NK-92 (cell line): ENCODE data around the gene CCDC93.
"Not testable (repeated sequence)": the region's sequence is repeated elsewhere in the genome, so short reads cannot be mapped to it uniquely, and the experiment has no call there.

Source experiments
- DNase-seq: peaks from one replicate; lab custom pipeline; 2025; ENCODE audit not compliant: unreplicated experiment; lab: John Stamatoyannopoulos, UW

CCDC93 gene

DNA sequence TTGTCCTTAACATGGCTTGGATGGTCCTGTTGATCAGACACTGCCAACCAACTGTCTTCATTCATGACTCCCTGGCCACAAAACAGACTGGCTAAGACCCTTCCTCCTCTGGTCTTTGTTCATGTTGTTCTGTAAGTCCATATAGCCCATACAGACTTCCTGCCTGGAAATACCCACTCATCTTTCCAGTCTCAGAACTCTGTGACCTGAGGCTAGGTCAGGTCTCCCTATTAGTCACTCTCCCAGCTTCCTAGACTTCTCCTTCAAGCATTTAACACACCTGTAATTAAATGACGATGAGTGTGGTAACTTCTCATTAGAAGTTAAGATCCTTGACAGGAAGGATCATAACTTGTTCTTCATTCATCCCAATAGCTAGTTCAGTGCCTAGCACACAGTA is 56.3 kb downstream of the CCDC93 start:
- no peak for DNase-seq

DNA sequence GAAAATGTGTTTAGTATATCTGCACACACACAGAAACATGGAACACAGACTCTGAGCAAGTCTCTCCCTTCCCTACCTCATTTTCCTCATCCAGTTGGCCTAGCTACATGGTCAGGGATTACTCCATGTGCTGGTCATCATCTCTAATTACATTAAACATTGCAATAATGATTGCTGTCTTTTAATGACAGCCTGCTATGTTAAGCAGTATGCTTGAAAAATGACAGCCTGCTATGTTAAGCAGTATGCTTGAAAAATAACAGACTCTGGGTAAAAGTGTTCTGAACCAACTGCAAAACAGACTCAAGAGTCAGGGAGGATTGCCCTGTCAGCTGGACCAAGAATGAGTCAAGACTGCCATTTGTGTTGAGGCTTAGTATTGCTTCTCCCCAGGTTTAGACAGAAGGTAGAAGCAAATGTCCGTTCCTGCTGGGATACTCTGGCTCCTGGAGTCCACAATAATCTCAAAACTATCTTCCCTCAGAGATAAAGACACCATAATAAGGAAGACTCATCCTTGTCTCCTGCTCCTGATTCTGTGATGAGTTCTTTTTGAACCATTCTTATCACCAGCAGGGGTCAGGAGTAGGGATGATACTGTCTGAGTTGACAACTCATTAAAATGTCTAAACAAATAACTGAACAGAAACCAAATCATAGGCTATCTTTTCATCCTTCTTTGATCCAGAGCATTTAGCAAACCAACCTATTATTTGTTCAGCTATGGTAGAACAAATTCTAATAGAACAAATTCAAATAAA is 57.7 kb downstream of the CCDC93 start:
- no peak for DNase-seq

DNA sequence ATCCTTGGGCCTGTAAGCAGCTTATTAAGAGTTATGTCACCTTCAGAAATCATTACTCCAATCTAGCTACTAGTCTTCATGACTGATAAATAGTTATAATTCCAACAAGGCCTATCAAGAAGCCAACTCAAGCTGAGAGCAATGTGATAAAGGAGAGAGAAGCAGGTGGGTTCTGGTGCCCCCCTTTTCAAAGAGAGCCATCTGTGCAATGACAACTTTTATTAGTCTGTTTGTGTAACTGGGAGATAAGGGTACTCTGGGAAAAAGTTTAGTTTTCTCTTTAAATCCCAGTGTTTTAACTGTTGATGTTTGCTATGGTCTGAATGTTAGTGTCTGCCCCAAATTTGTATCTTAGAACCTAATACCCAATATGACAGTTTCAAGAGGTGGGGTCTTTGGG is 60.6 kb downstream of the CCDC93 start:
- no peak for DNase-seq

DNA sequence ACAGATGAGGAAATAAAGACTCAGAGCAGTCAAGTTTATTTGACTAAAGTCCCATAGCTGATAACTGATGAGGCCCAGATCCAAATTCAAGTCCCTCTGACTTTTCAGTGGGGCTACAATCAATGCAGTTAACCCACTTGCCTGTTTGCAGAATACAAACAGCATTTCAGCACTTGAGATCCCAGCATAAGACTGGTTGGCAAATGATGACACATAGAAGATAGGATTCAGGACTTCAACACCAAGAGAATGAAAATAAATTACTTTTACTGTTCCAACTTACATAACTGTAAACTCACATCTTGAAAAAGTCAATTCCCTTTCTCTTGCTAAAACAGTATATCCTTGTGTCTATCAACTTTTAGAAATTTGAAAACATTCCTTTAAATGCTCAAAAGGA is 61.2 kb downstream of the CCDC93 start:
- DNase-seq: no peak

DNA sequence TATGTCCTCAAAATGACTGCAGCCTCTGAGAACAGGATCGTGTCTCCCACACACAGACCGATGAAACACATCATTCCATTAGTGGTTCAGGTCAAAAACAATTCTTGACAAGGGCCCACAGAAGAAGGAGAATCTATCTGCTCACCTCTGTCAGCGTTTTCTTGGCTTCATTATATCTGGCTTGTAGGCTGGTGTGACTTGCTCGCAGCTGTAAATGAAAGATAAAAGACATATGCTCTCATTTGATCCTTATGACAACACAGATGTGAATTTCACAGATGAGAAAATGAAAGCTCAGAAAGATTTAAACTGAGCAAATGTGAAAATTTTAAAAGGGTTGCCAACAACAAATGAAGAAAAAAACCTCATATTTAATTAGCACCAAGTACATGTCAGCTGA is 61.6 kb downstream of the CCDC93 start:
- no peak for DNase-seq

DNA sequence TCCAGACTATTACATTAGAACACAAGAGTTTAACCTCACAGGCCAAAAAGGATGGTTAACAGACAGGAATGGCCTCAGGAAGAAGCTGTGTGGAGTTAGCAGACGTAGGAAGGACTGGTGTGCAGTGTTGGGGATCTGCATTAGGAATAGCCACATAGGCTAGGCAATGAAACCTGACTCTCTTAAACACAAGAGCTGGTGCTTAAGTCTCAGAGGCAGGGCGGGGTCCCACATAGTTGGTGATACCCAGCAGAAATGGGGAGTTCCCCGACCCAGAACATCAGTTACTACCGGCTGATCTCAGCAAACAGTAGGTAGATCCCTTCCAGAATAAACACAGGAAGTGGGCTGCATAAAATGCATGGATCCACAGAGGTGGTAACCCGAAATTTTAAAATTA is 64.1 kb downstream of the CCDC93 start:
- DNase-seq: no peak

DNA sequence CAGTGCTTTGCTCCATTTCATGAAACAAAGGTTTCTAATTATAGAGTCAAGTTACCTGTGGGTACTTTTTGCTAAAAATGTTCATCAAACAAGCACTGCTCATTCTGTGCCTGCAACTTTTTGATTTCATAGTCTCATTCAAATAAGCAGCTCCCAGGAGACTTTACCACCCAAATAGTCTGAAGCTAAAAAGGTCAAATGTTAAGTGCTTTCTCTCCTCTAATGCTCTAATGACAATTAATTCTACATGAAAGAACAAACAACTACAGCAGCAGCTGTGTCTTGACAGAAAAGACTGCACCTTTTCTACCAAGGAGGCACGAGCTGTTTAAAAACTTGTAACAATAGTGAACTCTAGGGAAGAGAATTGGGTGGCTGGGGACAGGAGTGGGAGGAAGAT is 65.3 kb downstream of the CCDC93 start:
- no peak for DNase-seq

DNA sequence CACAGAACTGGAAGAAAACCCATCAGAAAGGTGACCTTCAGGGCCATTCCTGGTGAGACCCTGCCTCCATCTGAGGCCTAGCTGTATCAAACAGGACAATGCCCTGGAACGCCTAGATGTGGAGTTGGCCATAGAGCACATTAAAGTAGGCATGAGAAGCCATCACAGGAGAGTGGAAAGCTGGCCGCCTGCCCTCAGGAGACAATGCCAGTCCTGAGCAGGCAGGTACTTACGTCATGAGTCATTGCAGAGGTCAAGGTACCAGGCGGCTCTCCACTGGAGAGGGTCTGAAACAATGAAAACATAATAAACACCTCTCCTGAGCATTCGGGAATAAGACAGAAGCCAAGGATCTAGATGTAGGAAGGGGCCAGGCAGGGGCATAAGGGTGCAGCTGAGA is 68.6 kb downstream of the CCDC93 start:
- no peak for DNase-seq

DNA sequence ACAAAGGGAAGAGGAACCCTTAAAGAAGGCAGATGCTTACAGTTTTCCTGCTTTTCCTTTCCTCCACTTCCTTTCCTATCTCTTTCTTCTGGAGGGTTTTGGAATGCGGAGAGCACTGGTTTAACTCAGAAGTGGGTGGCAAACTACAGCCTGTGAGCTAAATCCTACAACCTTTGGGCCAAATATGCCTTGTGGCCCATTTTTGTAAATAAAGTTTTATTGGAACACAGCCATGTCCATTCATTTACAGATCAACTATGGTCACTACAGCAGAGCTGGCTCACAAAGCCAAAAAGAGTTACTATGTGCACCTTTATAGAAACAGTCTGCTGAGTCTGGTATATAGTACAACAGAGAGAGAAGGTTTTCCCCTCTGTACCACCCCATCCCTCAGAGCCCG is 69.1 kb downstream of the CCDC93 start:
- DNase-seq: no peak

DNA sequence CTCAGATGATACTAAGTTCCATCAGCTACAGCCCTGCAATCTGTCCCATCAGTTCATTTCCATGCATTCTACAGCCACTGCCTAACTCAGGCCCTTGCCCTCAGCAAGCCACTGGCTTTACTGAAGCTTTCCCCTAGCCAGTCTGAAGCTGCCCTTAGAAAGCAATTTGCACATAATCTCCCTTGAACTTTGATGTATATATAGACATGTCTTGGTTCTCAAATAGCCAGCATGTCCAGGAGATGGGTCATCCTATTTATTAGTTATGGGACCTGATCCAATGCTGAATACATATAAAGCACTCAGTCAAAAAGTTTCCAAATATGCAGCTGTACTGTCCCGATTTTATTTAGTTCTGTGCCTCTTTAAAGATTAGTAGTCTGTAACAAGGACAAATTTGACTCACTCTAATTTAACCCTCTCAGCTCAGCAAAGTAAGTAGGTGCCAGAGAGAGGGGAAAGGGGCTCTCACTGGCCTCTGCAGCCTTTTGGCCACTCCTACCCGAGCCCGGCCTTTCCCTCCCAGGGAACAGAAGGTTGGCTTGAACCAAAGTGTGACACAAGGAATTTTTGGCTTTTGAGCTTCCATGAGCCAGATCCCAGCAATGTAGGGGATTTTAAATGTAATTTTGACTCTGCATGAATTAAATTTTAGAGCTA is 70.7 kb downstream of the CCDC93 start:
- DNase-seq: no peak

DNA sequence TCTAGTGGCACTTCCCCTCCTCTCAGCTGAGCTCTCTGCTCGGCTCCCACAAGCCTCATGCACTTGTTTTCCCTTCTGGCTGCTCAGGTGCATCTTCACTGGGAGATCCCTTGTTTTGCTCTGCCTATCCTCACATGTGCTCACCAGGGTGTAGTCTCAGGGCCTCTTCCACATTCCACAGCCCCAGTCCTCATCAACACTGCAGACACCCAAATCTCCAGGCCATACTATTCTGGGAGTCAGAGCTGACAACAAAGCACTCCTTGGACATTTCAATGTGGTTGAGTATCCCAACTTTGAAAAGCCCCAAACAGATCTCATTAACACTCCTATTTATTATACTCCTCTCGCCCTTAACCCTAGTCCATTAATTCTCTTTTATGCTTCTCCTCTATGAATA is 71.3 kb downstream of the CCDC93 start:
- no peak for DNase-seq

DNA sequence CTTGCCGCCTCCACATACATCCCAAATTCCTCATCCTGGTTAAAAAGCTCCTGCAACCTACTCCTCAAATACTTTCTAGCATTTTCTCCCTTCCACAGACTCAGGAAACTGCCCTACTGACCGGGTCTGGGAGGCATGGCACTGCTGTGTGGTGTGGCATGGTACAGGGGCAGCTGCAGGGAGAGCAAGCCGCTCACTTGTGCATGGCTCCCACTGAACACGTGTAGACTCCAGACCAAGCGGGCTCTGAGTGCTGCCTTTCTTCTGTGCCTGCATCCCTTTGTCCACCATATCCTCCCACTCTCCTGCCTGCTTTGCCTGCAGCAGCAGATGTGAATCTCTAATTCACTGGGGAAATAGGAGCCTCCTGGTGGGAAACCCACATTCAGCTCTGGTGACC is 72.2 kb downstream of the CCDC93 start:
- DNase-seq: no peak

DNA sequence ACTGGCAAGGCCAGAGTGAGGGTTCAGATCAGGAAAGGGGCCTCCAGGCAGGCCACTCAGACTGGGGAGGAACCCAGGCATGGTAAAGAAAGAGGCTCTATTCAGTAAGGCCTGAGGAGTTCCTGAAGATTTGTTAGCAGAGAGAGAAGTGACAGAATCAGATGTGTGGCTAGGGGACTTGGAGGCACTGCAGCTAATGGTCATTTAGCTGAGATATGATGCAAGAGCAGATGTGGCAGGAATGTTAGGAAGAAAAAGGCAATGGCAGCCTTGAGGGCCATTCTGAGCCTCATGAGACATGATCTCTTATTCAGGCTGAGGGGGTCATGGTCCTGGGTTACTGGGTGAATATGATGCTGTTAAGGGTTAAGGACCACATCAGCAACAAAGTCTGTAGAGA is 73.4 kb downstream of the CCDC93 start:
- DNase-seq: no peak

DNA sequence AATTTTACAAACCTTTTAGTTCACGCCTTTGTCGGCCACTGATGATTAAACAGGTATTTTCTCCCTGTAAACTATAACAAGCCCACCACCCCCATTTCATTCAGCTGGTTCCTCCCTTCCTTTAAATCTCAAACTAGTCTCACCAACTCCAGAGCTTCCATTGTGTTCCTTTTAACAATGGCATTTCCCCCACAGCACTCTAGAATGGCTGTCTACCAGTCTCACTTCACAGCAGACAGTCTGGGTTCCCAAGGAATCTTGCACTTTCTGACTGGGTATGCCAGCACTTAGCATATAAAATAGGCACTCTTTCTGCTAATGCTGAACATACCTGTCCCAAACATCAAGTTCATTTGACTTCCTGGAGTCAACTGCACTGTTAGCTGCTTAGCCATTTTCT is 75.3 kb downstream of the CCDC93 start:
- DNase-seq: no peak

DNA sequence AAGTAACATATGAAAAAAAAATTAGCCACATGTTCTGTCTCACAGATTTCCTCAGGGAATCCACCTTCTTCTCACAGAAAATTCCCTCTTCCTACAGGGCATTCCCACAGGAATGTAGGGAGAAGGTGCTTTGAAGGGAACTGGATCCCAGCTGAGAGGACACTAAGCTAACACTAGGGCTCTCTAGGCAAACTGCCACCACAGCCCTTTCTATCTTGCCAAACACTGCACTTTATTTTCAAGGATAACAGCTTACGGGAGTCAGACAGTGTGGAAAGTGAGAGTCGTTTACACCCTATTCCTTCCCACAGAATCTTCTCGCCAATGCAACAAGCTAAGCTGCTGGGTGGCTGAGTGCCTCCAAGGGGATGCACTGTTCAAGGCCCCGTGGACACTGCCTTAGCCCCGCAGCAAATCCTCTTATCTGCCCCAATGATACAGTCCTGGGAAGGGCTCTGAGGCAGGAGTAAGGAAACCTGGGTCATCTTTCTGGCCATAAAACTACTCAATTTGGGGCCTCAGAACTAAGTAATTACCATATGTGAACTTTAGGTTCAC is 76.9 kb downstream of the CCDC93 start:
- DNase-seq: no peak

DNA sequence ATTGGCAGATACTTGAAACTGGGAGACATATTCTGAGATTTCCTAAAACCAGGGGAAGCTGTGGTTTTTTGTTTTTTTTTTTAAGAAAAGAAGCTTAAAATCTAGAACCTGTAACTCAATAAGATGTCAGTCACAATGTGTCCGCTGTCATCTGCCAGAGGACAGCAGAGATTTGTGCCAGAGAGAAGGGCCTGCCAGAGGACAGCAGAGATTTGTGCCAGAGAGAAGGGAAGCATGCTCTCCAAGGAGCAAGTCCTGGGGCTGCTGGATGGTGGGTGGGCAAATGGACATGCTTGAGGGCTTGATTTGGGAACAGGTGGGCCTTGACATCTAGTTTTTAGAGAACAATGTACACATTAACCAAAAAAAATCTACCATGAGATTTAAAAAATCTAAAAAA is 77.9 kb downstream of the CCDC93 start:
- no peak for DNase-seq

DNA sequence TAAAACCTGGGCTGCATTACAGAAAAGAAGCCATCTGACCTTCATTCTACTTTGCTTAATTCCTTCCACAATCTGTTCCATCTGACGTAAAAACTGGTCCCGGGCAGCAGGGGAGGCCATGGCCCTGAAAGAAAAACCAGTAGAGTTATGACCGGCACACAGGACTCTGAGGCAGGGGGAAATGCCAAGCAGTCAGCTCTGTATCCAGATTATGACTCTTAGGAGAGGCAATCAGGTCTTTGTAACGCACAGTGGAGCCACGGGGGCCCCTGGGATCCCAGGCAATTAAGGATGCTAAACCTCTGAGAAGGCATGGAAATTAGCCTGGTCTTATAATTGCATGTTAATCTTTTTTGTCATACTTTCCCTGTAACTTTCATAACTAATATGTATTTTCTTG is 78.4 kb downstream of the CCDC93 start:
- no peak for DNase-seq

DNA sequence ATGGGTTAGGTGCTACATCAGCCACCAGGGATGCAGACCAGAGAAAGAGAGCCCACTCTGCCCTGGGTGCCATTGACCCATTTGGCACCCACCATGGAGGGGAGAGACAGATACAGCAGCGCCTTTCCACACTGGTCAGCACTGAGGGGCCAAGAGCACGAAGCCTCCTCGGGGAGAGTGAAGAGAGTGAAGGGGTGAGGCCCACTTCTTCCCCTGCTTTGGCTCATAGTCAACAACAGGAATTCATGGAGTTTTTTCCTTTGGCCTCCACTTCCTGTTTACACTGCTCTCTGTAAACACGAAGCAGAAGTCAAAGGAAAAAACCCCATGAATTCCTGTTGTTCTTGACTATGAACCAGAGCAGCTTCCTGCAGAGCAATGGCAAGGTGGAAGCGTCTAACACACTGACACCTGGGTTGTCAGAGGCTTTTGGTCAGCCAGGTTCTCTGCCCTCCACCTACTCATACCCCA is 80.0 kb downstream of the CCDC93 start:
- DNase-seq: no peak

DNA sequence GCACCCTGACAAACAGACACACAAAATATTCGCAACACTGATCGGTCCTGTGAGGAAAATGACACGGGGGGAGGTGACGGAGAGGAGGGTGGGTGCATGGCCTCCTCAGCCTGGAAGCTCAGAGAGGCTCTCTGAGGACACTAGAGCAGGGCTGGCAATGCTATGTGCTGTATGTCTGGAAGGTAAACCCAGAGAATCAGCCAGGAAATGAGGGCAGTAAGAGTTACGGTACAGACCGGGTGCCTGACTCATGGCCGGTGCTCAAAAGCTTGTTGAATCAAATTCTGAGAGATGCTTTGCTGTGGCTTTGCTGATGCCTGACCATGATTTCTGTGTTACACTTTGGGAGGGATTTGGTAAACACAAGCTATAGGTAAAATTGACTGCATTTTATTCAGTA is 81.9 kb downstream of the CCDC93 start:
- DNase-seq: no peak

DNA sequence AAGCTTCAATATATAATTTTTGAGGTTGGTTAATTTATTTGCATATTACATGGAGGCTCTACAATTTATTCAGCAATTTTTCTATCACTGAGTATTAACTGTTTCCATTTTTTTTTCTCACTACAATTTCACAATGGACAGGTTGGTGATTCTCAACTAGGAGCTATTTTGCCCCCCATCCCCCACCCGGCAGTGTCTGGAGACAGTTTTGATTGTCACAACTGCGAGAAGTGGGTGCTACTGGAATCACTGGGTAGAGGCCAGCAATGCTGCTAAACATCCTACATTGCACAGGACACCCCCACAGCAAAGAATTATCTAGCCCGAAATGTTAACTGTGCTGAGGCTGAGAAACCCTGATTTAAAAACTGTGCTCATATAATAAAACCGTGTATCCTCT is 82.6 kb downstream of the CCDC93 start:
- no peak for DNase-seq

DNA sequence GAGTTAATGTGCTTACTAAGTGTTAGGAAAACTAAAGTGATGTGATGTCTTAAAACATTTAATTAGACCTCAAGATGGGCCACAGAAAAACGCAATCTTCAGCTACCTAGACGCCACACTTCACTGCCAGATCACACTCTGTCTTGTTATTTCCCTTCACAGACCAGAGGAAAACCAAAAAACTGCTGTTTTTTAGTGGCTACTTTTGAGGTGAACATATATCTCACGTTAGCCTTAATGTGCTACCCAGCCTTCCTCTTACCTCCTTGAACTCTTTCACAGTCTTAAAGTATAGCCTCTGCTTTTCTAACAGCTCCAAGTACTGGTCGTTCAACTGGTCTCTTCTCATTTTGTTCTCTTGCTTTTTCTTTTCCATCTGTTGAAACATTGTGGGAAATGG is 83.1 kb downstream of the CCDC93 start:
- DNase-seq: no peak

DNA sequence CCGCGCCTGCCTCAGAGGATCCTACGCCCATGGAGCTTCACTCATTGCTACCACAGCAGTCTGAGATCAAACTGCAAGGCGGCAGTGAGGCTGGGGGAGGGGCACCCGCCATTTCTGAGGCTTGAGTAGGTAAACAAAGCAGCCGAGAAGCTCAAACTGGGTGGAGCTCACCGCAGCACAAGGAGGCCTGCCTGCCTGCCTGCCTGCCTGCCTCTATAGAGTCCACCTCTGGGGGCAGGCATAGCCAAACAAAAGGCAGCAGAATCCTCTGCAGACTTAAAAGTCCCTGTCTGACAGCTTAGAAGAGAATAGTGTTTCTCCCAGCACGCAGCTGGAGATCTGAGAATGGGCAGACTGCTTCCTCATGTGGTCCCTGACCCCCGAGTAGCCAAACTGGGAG is 90.4 kb downstream of the CCDC93 start:
- not testable (repeated sequence) for DNase-seq

DNA sequence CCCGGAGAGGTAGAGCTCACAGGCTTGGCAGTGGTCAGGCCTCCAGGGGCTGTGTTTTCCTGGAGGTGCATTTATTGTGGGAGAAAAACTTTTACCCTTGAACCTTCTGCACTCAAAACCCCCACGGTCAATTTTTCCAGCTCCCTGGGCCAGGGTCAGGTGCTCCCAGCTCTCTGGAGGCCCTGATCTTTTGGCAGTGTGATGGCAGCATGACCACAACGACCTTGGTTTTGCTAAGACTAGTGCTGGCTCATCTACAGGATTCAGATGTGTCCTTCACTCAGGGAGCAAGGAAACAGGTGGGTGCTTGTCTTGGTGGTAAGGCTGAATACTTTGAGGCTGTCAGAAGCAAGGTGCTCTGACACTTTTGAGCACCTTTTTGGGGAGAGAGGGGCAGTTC is 92.3 kb downstream of the CCDC93 start:
- no peak for DNase-seq
